GM12874 (cell line): ENCODE measurements around the gene PSD.
A peak's percentile ranks its signal among the peaks of the same experiment; 100 is the strongest.

Experiments
- CTCF ChIP-seq: IDR thresholded peaks from 2 replicates; pipeline ENCODE4 v1.5.1; 2011; ENCODE audit warnings: low read depth, mild to moderate bottlenecking, control low read depth, low read length, moderate library complexity; ENCODE audit not compliant: insufficient read depth

The PSD gene

GRCh38 chr10:102429468-102429867, 10.9 kb upstream of the PSD start:
- no peak for TF ChIP-seq CTCF

- TF ChIP-seq CTCF = no peak
Measured at GRCh38 chr10:102426803-102427287, 8.3 kb upstream of the PSD start.

GRCh38 chr10:102425444-102425843, 6.9 kb upstream of the PSD start:
- no peak for TF ChIP-seq CTCF

GRCh38 chr10:102424916-102425315, 6.3 kb upstream of the PSD start:
- no peak for TF ChIP-seq CTCF

- no peak for TF ChIP-seq CTCF
Measured at GRCh38 chr10:102424145-102424544, 5.6 kb upstream of the PSD start.

GRCh38 chr10:102423372-102423968, 4.9 kb upstream of the PSD start:
- no peak for TF ChIP-seq CTCF

- peak; percentile 87 for TF ChIP-seq CTCF
Measured at GRCh38 chr10:102422545-102423129, 4.1 kb upstream of the PSD start.
